ENCODE measurements around the gene PPP6R3. TPM values are rescaled to one million over a fixed set of nuclear protein-coding genes. Genes with fewer than 3 reads are reported as not detected.

The PPP6R3 gene
- total and polyA plus RNA-seq, 10 of the 15 experiments (the other 5 are each of a cell fraction or from before 2014, with no cell fraction given), result 12.4 to 123 (median 74.1) TPM

DNA sequence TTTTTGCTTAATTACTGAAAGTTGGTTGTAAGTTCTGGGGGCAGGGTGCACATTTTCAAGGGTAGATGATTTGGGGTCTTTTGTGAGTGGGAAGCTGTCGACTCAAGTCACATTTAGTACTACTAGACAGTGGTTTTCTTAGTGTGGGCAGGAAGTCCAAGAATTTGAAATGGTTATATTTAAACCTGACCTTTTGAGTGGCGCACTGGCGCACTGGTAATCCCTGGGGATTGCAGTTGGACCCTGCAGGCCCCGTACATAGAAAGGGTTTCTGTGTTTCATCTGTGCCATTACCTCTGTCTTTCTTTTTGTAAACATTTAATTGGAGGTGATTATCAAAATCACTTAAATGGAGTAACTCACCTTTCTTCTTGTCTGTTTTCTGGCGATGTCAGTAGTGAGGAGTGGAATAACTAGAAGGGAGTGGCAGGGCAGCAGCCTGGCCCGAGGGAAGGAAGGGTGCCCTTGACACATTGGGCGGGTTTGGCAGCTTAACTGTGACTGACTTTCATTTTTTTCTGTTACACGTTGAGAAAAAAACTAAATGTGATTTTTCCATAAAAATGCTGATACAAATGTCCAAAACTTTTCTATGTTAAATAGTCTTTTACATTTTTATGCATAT lies 122.0 kb downstream of the PPP6R3 start:
- DNase-seq (ENCODE audit: low read depth, low spot score) (no peak), ATAC-seq (no peak), FAIRE-seq (no peak)
- ChIA-PET RAD21 (ENCODE audit: unreplicated experiment) (no interaction called here), SMC1A (ENCODE audit: uncharacterized antibody, unreplicated experiment) (interaction anchor here (2.1 kb wide), 1 partner anchor 10 kb away, joined by 7 read pairs; no protein-coding TSS in a partner anchor), CTCF (interaction anchor here (1.0 to 2.3 kb wide), 5 partner anchors 8 to 17 kb away, joined by 3 to 13 read pairs (median 12); no protein-coding TSS in a partner anchor), POLR2A (no interaction called here)
- intact Hi-C loops (cut with micrococcal nuclease; ENCODE audit: unreplicated experiment), result loop anchor here (5.0 kb wide), 1 partner anchor 260 kb away; the partner anchor contains the start of gene CPT1A
- Histone ChIP-seq H4K20me1 (ENCODE audit: control insufficient read depth, insufficient read depth) (no peaks in the 10 kb centered on the region), H3K36me3 (ENCODE audit: control insufficient read depth in 2 of 2, insufficient read depth in 2 of 2, low read length in 1 of 2) (peaks cover 20 to 34% of the 10 kb centered on the region in 2 experiments), H3K4me3 (no peak overlapping the region), H3K9me3 (replicated peaks; ENCODE audit: control insufficient read depth, insufficient read depth, low read length) (no peaks in the 10 kb centered on the region), H2AFZ (ENCODE audit: control insufficient read depth, low read depth, low read length) (no peak overlapping the region), H3K27ac (ENCODE audit: control insufficient read depth, insufficient read depth) (no peak overlapping the region), H3K4me2 (ENCODE audit: control insufficient read depth, insufficient read depth) (no peak overlapping the region), H3K27me3 (replicated peaks in 1 of 2; ENCODE audit: control insufficient read depth in 2 of 2, insufficient read depth in 2 of 2, low read length in 1 of 2) (no peaks in the 10 kb centered on the region), H3K9ac (ENCODE audit: control insufficient read depth, insufficient read depth, low read length) (no peak overlapping the region), H3K4me1 (ENCODE audit: control insufficient read depth, insufficient read depth, low read length) (no peaks in the 10 kb centered on the region), H3K79me2 (ENCODE audit: control insufficient read depth, insufficient read depth, low read length) (no peaks in the 10 kb centered on the region)
- WGBS (ENCODE audit: insufficient coverage, insufficient replicate concordance, low lambda C conversion rate, missing lambda C conversion rate), result 71% methylated on average over 8 of the region's 8 CpGs
- TF ChIP-seq, protein P1, sequence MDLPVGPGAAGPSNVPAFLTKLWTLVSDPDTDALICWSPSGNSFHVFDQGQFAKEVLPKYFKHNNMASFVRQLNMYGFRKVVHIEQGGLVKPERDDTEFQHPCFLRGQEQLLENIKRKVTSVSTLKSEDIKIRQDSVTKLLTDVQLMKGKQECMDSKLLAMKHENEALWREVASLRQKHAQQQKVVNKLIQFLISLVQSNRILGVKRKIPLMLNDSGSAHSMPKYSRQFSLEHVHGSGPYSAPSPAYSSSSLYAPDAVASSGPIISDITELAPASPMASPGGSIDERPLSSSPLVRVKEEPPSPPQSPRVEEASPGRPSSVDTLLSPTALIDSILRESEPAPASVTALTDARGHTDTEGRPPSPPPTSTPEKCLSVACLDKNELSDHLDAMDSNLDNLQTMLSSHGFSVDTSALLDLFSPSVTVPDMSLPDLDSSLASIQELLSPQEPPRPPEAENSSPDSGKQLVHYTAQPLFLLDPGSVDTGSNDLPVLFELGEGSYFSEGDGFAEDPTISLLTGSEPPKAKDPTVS (IDR thresholded peaks at IDR 0.05; ENCODE audit: low read depth, low read length), result no peak
- no peak for TF ChIP-seq IKZF2 (IDR thresholded peaks at IDR 0.05)
- TF ChIP-seq PAX5 (IDR thresholded peaks at IDR 0.05; ENCODE audit: borderline replicate concordance, low read depth, low read length), result no peak
- TF ChIP-seq, protein P2, sequence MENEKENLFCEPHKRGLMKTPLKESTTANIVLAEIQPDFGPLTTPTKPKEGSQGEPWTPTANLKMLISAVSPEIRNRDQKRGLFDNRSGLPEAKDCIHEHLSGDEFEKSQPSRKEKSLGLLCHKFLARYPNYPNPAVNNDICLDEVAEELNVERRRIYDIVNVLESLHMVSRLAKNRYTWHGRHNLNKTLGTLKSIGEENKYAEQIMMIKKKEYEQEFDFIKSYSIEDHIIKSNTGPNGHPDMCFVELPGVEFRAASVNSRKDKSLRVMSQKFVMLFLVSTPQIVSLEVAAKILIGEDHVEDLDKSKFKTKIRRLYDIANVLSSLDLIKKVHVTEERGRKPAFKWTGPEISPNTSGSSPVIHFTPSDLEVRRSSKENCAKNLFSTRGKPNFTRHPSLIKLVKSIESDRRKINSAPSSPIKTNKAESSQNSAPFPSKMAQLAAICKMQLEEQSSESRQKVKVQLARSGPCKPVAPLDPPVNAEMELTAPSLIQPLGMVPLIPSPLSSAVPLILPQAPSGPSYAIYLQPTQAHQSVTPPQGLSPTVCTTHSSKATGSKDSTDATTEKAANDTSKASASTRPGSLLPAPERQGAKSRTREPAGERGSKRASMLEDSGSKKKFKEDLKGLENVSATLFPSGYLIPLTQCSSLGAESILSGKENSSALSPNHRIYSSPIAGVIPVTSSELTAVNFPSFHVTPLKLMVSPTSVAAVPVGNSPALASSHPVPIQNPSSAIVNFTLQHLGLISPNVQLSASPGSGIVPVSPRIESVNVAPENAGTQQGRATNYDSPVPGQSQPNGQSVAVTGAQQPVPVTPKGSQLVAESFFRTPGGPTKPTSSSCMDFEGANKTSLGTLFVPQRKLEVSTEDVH (IDR thresholded peaks at IDR 0.05; ENCODE audit: low read depth, partially characterized antibody), result no peak
- TF ChIP-seq, protein P3, sequence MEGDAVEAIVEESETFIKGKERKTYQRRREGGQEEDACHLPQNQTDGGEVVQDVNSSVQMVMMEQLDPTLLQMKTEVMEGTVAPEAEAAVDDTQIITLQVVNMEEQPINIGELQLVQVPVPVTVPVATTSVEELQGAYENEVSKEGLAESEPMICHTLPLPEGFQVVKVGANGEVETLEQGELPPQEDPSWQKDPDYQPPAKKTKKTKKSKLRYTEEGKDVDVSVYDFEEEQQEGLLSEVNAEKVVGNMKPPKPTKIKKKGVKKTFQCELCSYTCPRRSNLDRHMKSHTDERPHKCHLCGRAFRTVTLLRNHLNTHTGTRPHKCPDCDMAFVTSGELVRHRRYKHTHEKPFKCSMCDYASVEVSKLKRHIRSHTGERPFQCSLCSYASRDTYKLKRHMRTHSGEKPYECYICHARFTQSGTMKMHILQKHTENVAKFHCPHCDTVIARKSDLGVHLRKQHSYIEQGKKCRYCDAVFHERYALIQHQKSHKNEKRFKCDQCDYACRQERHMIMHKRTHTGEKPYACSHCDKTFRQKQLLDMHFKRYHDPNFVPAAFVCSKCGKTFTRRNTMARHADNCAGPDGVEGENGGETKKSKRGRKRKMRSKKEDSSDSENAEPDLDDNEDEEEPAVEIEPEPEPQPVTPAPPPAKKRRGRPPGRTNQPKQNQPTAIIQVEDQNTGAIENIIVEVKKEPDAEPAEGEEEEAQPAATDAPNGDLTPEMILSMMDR (IDR thresholded peaks at IDR 0.05 in 2 of 3, conservative IDR thresholded peaks at IDR 0.05 in 1 of 3; ENCODE audit: control insufficient read depth in 2 of 3, extremely low read depth in 1 of 3, insufficient read depth in 1 of 3, low read depth in 3 of 3, low read length in 3 of 3), result no peak
- TF ChIP-seq GATAD2B (conservative IDR thresholded peaks at IDR 0.05; ENCODE audit: low read depth), result no peak
- TF ChIP-seq NBN (IDR thresholded peaks at IDR 0.05), result no peak
- TF ChIP-seq, protein P4, sequence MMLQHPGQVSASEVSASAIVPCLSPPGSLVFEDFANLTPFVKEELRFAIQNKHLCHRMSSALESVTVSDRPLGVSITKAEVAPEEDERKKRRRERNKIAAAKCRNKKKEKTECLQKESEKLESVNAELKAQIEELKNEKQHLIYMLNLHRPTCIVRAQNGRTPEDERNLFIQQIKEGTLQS (IDR thresholded peaks at IDR 0.05; ENCODE audit: borderline replicate concordance, extremely low read depth, low read depth, low read length), result no peak
- TF ChIP-seq SUPT20H (IDR thresholded peaks at IDR 0.05; ENCODE audit: borderline replicate concordance, control insufficient read depth, low read depth, low read length), result no peak
- no peak for TF ChIP-seq ZNF24 (IDR thresholded peaks at IDR 0.05)
- TF ChIP-seq PAX8 (IDR thresholded peaks at IDR 0.05), result no peak
- TF ChIP-seq SPI1 (IDR thresholded peaks at IDR 0.05; ENCODE audit: borderline replicate concordance, insufficient read depth, low read depth, low read length), result no peak
- no TSS peak for BruUV-seq (replicated peaks)
- in situ Hi-C loops (cut with MboI), result no loop called here
